ENCODE data around the gene ENAH. TPM values are rescaled to one million over a fixed set of nuclear protein-coding genes. Genes with fewer than 3 reads are reported as not detected.

Gene ENAH
- total and polyA plus RNA-seq, 2 donors (not counting 1 experiment from before 2014, with no cell fraction given) = 1.3 to 1.6 TPM

- peaks cover 3% of the 10 kb centered on the region for H3K27me3 Mint-ChIP-seq
- no peak for ATAC-seq (ENCODE audit: low read depth)
Observed at GRCh38 chr1:225548140-225548857, 104.6 kb downstream of the ENAH start.

More at GRCh38 chr1:225548140-225548857, 104.6 kb downstream of the ENAH start:
- Mint-ChIP-seq H3K4me3 (no peak overlapping the region), H3K4me1 (no peaks in the 10 kb centered on the region), H3K27ac (no peak overlapping the region), H3K9me3 (ENCODE audit: insufficient read depth) (no peaks in the 10 kb centered on the region)
- no peak for TF ChIP-seq CTCF (IDR thresholded peaks at IDR 0.05)
- TF ChIP-seq EZH2 (IDR thresholded peaks at IDR 0.05; ENCODE audit: borderline replicate concordance, insufficient read depth, low read depth, low read length, poor library complexity, severe bottlenecking) = no peak
- Histone ChIP-seq H3K4me2 (replicated peaks; ENCODE audit: low read depth, low read length, poor library complexity, severe bottlenecking) (no peak overlapping the region), H3K36me3 (replicated peaks in 1 of 2; ENCODE audit: control extremely low read depth in 1 of 2, control insufficient read depth in 1 of 2, extremely low read depth in 1 of 2, insufficient read depth in 2 of 2, low read length in 1 of 2) (no peaks in the 10 kb centered on the region), H3K4me1 (ENCODE audit: control insufficient read depth in 2 of 2, insufficient read depth in 2 of 2, low read length in 2 of 2) (no peaks in the 10 kb centered on the region), H2AFZ (ENCODE audit: insufficient read depth, low read depth, low read length, poor library complexity, severe bottlenecking) (no peak overlapping the region), H3K79me2 (ENCODE audit: control insufficient read depth, insufficient read depth, low read length) (no peaks in the 10 kb centered on the region), H3K9ac (ENCODE audit: low read length) (no peak overlapping the region), H3K4me3 (ENCODE audit: control extremely low read depth in 1 of 5, extremely low read depth in 1 of 5, insufficient read depth in 1 of 5, low read depth in 2 of 5, low read length in 4 of 5) (no peak overlapping the region), H3K27ac (ENCODE audit: low read length in 2 of 2) (no peak overlapping the region), H4K20me1 (ENCODE audit: control insufficient read depth, insufficient read depth, low read length, poor library complexity, severe bottlenecking) (no peaks in the 10 kb centered on the region), H3K9me3 (ENCODE audit: control extremely low read depth in 1 of 3, control insufficient read depth in 2 of 3, insufficient read depth in 1 of 3, low read length in 2 of 3) (no peaks in the 10 kb centered on the region), H3K27me3 (replicated peaks in 1 of 4; ENCODE audit: control extremely low read depth in 1 of 4, control insufficient read depth in 3 of 4, insufficient read depth in 4 of 4, low read length in 3 of 4) (no peaks in the 10 kb centered on the region)
- intact Hi-C loops (cut with micrococcal nuclease) = loop anchor here (10.0 kb wide), 1 partner anchor 107 kb away; the partner anchor contains the start of gene ENAH
- no peak for DNase-seq
- 97% methylated on average over 3 of the region's 4 CpGs for WGBS (ENCODE audit: insufficient coverage)
- CTCF ChIA-PET = interaction anchor here (0.7 kb wide), 1 partner anchor 63 kb away, joined by 4 read pairs; no protein-coding TSS in a partner anchor
- POLR2A ChIA-PET = no interaction called here

Data from B cell (primary cell).